Gastrocnemius medialis (tissue), 4 donors: ENCODE measurements around the gene DHRS3.

Experiments
- POLR2A ChIP-seq, 2 donors: fragments of 450-650 bp; IDR thresholded peaks; one replicate each; pipeline ENCODE4 v1.6.1; 2017; ENCODE audit warnings: antibody characterized with exemption in 2 of 2, mild to moderate bottlenecking in 2 of 2, moderate library complexity in 2 of 2
- TF ChIP-seq, protein P1 (sequence below), 5 experiments: fragments of 450-650 bp in 3 of 5; fragments of 200-600 bp in 2 of 5; sonication (generic) in 2 of 5; IDR thresholded peaks in 4 of 5; conservative IDR thresholded peaks in 1 of 5; 1 replicate in 4 of 5; 2 replicates in 1 of 5; pipeline ENCODE4 v1.5.1; 2016 to 2019; ENCODE audit warnings: antibody characterized with exemption in 5 of 5, mild to moderate bottlenecking in 3 of 5, moderate library complexity in 3 of 5

GRCh38 chr1:12625276-12625675 is 7.3 kb upstream of the DHRS3 start:
- TF ChIP-seq, protein P1, sequence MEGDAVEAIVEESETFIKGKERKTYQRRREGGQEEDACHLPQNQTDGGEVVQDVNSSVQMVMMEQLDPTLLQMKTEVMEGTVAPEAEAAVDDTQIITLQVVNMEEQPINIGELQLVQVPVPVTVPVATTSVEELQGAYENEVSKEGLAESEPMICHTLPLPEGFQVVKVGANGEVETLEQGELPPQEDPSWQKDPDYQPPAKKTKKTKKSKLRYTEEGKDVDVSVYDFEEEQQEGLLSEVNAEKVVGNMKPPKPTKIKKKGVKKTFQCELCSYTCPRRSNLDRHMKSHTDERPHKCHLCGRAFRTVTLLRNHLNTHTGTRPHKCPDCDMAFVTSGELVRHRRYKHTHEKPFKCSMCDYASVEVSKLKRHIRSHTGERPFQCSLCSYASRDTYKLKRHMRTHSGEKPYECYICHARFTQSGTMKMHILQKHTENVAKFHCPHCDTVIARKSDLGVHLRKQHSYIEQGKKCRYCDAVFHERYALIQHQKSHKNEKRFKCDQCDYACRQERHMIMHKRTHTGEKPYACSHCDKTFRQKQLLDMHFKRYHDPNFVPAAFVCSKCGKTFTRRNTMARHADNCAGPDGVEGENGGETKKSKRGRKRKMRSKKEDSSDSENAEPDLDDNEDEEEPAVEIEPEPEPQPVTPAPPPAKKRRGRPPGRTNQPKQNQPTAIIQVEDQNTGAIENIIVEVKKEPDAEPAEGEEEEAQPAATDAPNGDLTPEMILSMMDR (IDR thresholded peaks at IDR 0.05 in 4 of 5, conservative IDR thresholded peaks at IDR 0.05 in 1 of 5), result no peak
- no peak for TF ChIP-seq POLR2A (IDR thresholded peaks at IDR 0.05)
